Right lobe of liver (tissue), 4 donors: ENCODE results near the gene CPE.

Experiments
- CTCF ChIP-seq, 4 donors: fragments of 200-600 bp in 3 of 4; fragments of 450-650 bp in 1 of 4; IDR thresholded peaks; one replicate each; pipeline versions ENCODE4 v1.5.1 to v1.8.0; 2016 to 2022; ENCODE audit warnings: antibody characterized with exemption in 4 of 4, mild to moderate bottlenecking in 2 of 4
- POLR2A ChIP-seq: fragments of 450-650 bp; IDR thresholded peaks from one replicate; pipeline ENCODE4 v1.6.1; 2017; ENCODE audit warnings: antibody characterized with exemption, mild to moderate bottlenecking
- donor health status: DM: no; HTN: no; CAD: no.
- donor health status: DM: no; HTN: no; CAD: no.
- donor health status: DM: no; HTN: yes; CAD: no.

- no peak for TF ChIP-seq CTCF (IDR thresholded peaks at IDR 0.05)
- TF ChIP-seq POLR2A, result no peak
Observed at GRCh38 chr4:165336743-165337142, 42.1 kb upstream of the CPE start.
